Ovary (tissue), 9 donors: ENCODE data around the gene SF3B4. TPM values are rescaled to one million over a fixed set of nuclear protein-coding genes. Genes with fewer than 3 reads are reported as not detected.
A peak's percentile ranks its signal among the peaks of the same experiment; 100 is the strongest.

Experiments
- DNase-seq, 5 donors: peaks; one replicate each; pipeline ENCODE4 v3.0.0-alpha.2; 2019 to 2020
- H3K27ac ChIP-seq, 2 donors: fragments of 200-600 bp; one replicate each; pipeline versions ENCODE4 v1.5.1 to v1.8.0; 2019 to 2022
- H3K27me3 ChIP-seq: fragments of 200-600 bp; one replicate; pipeline ENCODE4 v1.8.0; 2022
- H3K36me3 ChIP-seq: fragments of 200-600 bp; sonication (generic); one replicate; pipeline ENCODE4 v1.5.1; 2019
- H3K4me1 ChIP-seq: one replicate; pipeline ENCODE4 v1.8.1; 2013; ENCODE audit warnings: mild to moderate bottlenecking, moderate library complexity; ENCODE audit not compliant: insufficient read depth
- H3K4me3 ChIP-seq: fragments of 200-600 bp; sonication (generic); one replicate; pipeline ENCODE4 v1.5.1; 2017
- H3K9me3 ChIP-seq, 2 donors: fragments of 200-600 bp in 1 of 2; sonication (generic) in 1 of 2; one replicate each; pipeline versions ENCODE4 v1.5.1 to v1.8.1; 2013 to 2019; ENCODE audit warnings: mild to moderate bottlenecking in 1 of 2, moderate library complexity in 1 of 2
- EP300 ChIP-seq: sonication (generic); formaldehyde crosslinking; IDR thresholded peaks from one replicate; pipeline ENCODE4 v1.6.1; 2017; ENCODE audit warnings: antibody characterized with exemption
- POLR2A ChIP-seq: fragments of 450-650 bp; IDR thresholded peaks from one replicate; pipeline ENCODE4 v1.6.1; 2017; ENCODE audit warnings: antibody characterized with exemption, mild to moderate bottlenecking, moderate library complexity
- WGBS, 3 donors: extraction: QIAGEN DNeasy Blood & Tissue Kit in 1 of 3; methylation state at CpG; one replicate each; pipeline versions ENCODE4 v1.1.5 to v1.1.7; 2013 to 2017; 5-methylcytosine and 5-hydroxymethylcytosine counted together
- intact Hi-C, 4 donors: fragments of 100-400 bp; cut with DNase I; formaldehyde crosslinking; loops; one replicate each; pipeline versions ENCODE4 v1.11.0 to v1.15.1; 2022 to 2023
- polyA plus RNA-seq, 2 donors: library from polyadenylated mRNA; stranded (reverse); fragments of 200-250 nt in 1 of 2; fragments of 350-450 nt in 1 of 2; fragmentation: Illumina TruSeq in 1 of 2; extraction: RNeasy Lipid Tissue Mini Kit (QIAGEN cat#74804) in 1 of 2; gene quantifications; one replicate each; pipeline ENCODE4 v1.2.3, GENCODE V29; 2013 to 2014
- total RNA-seq, 7 donors: library from RNA; depleted of rRNA in 2 of 7; stranded (reverse); fragments of >200 nt in 2 of 7; fragmentation: NEBNext Ultra II Directional in 3 of 7; extraction: Animal tissue kit (Norgen Biotek cat#: 25700) in 3 of 7; gene quantifications; one replicate each; pipeline versions ENCODE4 v1.1.0 to v1.2.4, GENCODE V29; 2016 to 2023
- TF ChIP-seq, protein P1 (sequence below), 3 donors: fragments of 450-650 bp in 2 of 3; fragments of 200-600 bp in 1 of 3; IDR thresholded peaks; one replicate each; pipeline versions ENCODE4 v1.5.1 to v1.8.0; 2016 to 2022; ENCODE audit warnings: antibody characterized with exemption in 3 of 3, mild to moderate bottlenecking in 1 of 3
- donor health status: DM: no; HTN: no; CAD: no; lungs with moderate emphysema.
- donor health status: DM: no; HTN: no; CAD: no.
- donor health status: Bipolar disorder and iron deficiency.
- donor health status: DM: yes; HTN: yes; CAD: no.
- donor health status: DM: no; HTN: no; CAD: no.
- donor health status: DM: yes; HTN: yes; CAD: no.

Gene SF3B4
- total and polyA plus RNA-seq, 9 donors, result 9.2 to 91.4 (median 57.8) TPM

DNA sequence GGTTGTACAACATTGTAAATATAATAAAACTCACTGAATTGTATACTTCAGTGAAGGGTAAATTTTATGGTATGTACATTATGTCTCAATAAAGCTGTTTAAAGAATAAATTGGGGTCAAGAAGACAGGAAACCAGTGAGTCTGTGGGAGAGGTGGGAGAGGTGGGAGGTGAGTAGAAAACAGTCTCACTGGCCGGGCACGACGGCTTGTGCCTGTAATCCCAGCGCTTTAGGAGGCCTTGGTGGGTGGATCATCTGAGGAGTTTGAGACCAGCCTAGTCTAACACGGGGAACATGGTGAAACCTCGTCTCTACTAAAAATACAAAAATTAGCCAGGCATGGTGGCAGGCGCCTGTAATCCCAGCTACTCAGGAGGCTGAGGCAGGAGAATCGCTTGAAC is 4.9 kb upstream of the SF3B4 start:
- Histone ChIP-seq H3K4me3 (no peak overlapping the region), H3K36me3 (no peaks in the 10 kb centered on the region), H3K9me3 (no peaks in the 10 kb centered on the region), H3K4me1 (peaks cover 13% of the 10 kb centered on the region), H3K27ac (no peak overlapping the region), H3K27me3 (no peaks in the 10 kb centered on the region)
- 88 to 94% (median 89%) methylated on average over 8 of the region's 8 CpGs for WGBS, 3 donors
- intact Hi-C loops, result loop anchor here in 1 of 4 donors (5.0 kb wide), 1 partner anchor 40 kb away; no protein-coding TSS in a partner anchor
- TF ChIP-seq, protein P1, sequence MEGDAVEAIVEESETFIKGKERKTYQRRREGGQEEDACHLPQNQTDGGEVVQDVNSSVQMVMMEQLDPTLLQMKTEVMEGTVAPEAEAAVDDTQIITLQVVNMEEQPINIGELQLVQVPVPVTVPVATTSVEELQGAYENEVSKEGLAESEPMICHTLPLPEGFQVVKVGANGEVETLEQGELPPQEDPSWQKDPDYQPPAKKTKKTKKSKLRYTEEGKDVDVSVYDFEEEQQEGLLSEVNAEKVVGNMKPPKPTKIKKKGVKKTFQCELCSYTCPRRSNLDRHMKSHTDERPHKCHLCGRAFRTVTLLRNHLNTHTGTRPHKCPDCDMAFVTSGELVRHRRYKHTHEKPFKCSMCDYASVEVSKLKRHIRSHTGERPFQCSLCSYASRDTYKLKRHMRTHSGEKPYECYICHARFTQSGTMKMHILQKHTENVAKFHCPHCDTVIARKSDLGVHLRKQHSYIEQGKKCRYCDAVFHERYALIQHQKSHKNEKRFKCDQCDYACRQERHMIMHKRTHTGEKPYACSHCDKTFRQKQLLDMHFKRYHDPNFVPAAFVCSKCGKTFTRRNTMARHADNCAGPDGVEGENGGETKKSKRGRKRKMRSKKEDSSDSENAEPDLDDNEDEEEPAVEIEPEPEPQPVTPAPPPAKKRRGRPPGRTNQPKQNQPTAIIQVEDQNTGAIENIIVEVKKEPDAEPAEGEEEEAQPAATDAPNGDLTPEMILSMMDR (IDR thresholded peaks at IDR 0.05), result no peak
- TF ChIP-seq EP300 (no peak), POLR2A (no peak)
- DNase-seq, result no peak

DNA sequence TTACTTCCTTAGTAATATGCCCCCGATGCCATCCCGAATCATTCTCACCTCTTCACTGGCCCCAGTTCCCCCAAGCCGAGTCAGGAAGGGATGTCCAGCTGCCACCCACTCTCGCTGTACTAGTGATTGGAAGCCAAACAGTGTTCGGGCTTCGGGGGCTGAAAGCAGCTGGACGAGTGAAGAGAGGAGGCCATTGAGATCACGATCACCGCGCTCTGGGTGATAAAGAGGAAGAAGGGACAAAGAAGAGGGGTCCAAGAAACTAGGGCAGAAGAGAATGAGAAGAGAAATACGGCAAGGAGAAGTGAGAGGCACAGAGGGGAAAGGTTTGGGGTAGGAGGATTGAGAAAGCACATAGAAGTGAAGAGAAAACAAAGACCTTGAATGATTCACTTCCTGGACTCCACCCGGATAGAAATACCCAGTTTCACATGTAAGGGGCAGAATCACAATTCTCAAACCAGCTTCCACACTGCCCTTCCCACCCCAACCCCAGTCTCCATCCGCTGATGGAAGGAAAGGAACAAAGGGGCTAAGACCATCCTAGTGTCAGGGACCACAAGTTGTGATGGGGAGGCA is 3.7 kb upstream of the SF3B4 start:
- no peak overlapping the region for H3K27ac ChIP-seq
- 86 to 90% (median 89%) methylated on average over 13 of the region's 13 CpGs for WGBS, 3 donors
- no peaks in the 10 kb centered on the region for H3K27me3 ChIP-seq
- H3K4me3 ChIP-seq, result no peak overlapping the region
- peaks cover 16% of the 10 kb centered on the region for H3K4me1 ChIP-seq
- H3K9me3 ChIP-seq, result no peaks in the 10 kb centered on the region
- intact Hi-C loops, result loop anchor here in 1 of 4 donors (5.0 kb wide), 1 partner anchor 39 kb away; no protein-coding TSS in a partner anchor
- no peak for DNase-seq
- TF ChIP-seq EP300, result no peak
- no peak for TF ChIP-seq POLR2A
- TF ChIP-seq, protein P1 (IDR thresholded peaks at IDR 0.05), result no peak
- no peaks in the 10 kb centered on the region for H3K36me3 ChIP-seq

DNA sequence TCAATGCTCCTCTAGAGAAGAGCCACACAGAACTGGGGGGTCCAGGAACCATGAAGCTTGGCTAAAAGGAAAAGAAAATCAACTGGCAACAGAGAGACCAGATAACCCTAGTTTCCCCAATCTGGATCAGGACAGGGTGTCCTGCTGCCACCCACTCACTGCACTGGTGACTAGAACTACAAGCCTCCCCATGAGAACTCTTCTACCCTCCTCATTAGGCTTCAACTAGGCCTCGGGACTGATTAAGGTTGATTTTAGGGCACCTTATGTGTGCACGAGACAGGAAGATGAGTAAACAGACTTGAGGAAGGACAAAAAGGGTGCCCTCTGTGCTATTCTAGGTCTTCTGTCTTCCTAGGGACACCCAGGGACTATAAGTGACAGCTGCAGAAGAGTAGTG is 2.3 kb upstream of the SF3B4 start:
- intact Hi-C loops, result loop anchor here in 1 of 4 donors (5.0 kb wide), 1 partner anchor 38 kb away; no protein-coding TSS in a partner anchor
- no peaks in the 10 kb centered on the region for H3K9me3 ChIP-seq
- H3K4me1 ChIP-seq, result peaks cover 16% of the 10 kb centered on the region
- 84 to 95% (median 88%) methylated on average over 2 of the region's 2 CpGs for WGBS, 3 donors
- H3K27ac ChIP-seq, result no peak overlapping the region
- no peaks in the 10 kb centered on the region for H3K36me3 ChIP-seq
- DNase-seq, result no peak
- TF ChIP-seq EP300 (no peak), POLR2A (no peak)
- TF ChIP-seq, protein P1 (IDR thresholded peaks at IDR 0.05), result no peak
- H3K27me3 ChIP-seq, result no peaks in the 10 kb centered on the region
- no peak overlapping the region for H3K4me3 ChIP-seq

DNA sequence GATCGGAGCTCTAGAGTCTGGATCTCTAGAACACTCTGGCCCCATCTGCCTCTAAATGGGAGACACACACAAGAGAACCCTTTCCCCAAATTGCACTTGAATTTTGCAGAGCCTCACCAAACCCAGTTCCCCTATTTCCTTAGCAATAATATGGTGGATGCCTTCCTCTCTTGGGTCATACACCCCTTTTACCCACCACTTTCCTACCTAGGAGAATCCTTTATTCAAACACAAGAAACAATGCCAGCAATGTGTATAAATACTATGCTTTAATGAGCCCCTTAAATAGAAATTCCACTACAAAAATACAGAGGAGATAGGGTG is 760 bp upstream of the SF3B4 start:
- Histone ChIP-seq H3K27me3 (no peaks in the 10 kb centered on the region), H3K9me3 (no peaks in the 10 kb centered on the region), H3K27ac (peak overlapping the region; percentile 63 to 91), H3K4me3 (peak overlapping the region; percentile 80), H3K4me1 (peaks cover 16% of the 10 kb centered on the region), H3K36me3 (no peaks in the 10 kb centered on the region)
- 0 to 3% (median 0%) methylated on average over 1 of the region's 1 CpG for WGBS, 3 donors
- intact Hi-C loops, result no loop called here
- TF ChIP-seq EP300, result no peak
- no peak for TF ChIP-seq POLR2A
- TF ChIP-seq, protein P1 (IDR thresholded peaks at IDR 0.05), result no peak
- DNase-seq, result no peak
